Mesodermal cell (in vitro differentiated cells): ENCODE data around the gene LTBP4.
A peak's percentile ranks its signal among the peaks of the same experiment; 100 is the strongest.

ENCODE experiments used
- H3K27ac ChIP-seq: 2 replicates; pipeline ENCODE4 v1.7.0; 2013; ENCODE audit warnings: mild to moderate bottlenecking, low read depth, low read length, moderate library complexity; ENCODE audit not compliant: severe bottlenecking
- H3K36me3 ChIP-seq: 2 replicates; pipeline ENCODE4 v1.7.1; 2013; ENCODE audit warnings: mild to moderate bottlenecking, low read length, moderate library complexity; ENCODE audit not compliant: control insufficient read depth, insufficient read depth
- H3K4me1 ChIP-seq: one replicate; pipeline ENCODE4 v1.7.1; 2013; ENCODE audit warnings: mild to moderate bottlenecking, low read length; ENCODE audit not compliant: insufficient read depth, control insufficient read depth, poor library complexity, severe bottlenecking
- H3K4me3 ChIP-seq: 2 replicates; pipeline ENCODE4 v1.7.0; 2013; ENCODE audit warnings: low read length, control low read depth, mild to moderate bottlenecking; ENCODE audit not compliant: insufficient read depth, poor library complexity, severe bottlenecking; ENCODE audit errors: extremely low read depth
- H3K9me3 ChIP-seq: 2 replicates; pipeline ENCODE4 v1.7.1; 2013; ENCODE audit warnings: mild to moderate bottlenecking, low read length, moderate library complexity; ENCODE audit not compliant: control insufficient read depth
- WGBS, 2 experiments: methylation state at CpG; one replicate each; pipeline ENCODE4 v1.1.5; 2013; ENCODE audit warnings: missing lambda C conversion rate in 2 of 2; ENCODE audit not compliant: insufficient coverage in 2 of 2; 5-methylcytosine and 5-hydroxymethylcytosine counted together

The LTBP4 gene

DNA sequence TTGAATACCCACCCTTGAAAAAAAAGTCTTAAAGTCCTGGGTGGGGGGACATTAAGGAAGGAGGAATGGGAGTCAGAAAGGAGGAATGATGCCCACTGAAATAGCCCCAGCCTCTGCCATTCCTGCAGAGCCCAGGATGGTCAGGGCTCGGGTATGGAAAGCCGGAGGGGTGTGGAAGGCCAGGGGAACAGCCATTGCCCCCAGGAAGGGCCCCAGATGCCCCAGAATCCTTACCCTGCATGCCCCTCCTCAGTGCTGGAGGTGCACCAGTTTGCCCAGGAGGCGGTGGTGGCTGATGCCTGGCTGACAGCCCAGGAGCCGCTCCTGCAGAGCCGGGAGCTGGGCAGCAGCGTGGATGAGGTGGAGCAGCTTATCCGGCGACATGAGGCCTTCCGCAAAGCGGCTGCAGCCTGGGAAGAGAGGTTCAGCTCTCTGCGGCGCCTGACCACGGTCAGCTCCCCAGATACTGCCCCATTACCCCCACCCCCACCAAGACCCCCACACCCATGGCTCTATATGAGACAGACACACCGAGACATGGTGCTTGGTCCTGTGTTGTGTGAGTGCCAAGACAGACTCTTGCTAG is 35.2 kb upstream of the LTBP4 start:
- H3K36me3 ChIP-seq: no peaks in the 10 kb centered on the region
- H3K27ac ChIP-seq: no peak overlapping the region
- H3K4me1 ChIP-seq: peaks cover 2% of the 10 kb centered on the region
- no peak overlapping the region for H3K4me3 ChIP-seq
- H3K9me3 ChIP-seq: no peaks in the 10 kb centered on the region
- WGBS, 2 experiments: 81 to 91% methylated on average over 8 to 9 of the region's 14 CpGs

DNA sequence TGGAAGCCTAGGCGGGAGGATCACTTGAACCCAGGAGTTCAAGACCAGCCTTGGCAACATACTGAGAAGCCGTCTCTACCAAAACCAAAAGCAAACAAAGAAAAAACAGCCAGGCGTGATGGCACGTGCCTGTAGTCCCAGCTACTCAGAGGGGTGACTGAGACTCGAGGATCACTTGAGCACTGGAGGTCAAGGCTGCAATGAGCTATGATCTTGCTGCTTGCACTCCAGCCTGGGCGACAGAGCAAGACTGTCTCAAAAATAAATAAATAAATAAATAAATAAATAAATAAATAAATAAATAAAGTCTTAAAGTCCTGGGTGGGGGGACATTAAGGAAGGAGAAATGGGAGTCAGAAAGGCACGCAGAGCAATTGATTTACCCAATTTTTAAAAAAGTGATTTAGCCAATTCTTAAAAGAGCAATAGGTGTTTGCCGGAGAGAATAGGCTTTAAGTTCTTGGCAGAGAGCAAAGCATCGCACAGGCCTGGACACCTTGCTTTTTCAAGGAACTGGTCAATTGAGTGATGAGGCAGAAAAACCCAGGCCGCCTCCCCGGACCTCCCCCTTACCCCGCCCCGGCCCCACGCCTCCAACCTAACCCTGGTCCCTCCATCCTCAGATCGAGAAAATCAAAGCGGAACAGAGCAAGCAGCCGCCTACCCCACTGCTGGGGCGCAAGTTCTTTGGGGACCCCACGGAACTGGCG is 34.0 kb upstream of the LTBP4 start:
- no peaks in the 10 kb centered on the region for H3K36me3 ChIP-seq
- no peaks in the 10 kb centered on the region for H3K9me3 ChIP-seq
- H3K4me1 ChIP-seq: peaks cover 2% of the 10 kb centered on the region
- 46 to 47% methylated on average over 7 to 8 of the region's 20 CpGs for WGBS, 2 experiments
- H3K4me3 ChIP-seq: peak overlapping the region; percentile 5
- H3K27ac ChIP-seq: no peak overlapping the region

- H3K36me3 ChIP-seq: no peaks in the 10 kb centered on the region
- H3K9me3 ChIP-seq: no peaks in the 10 kb centered on the region
- no peak overlapping the region for H3K27ac ChIP-seq
- peaks cover 2% of the 10 kb centered on the region for H3K4me1 ChIP-seq
- 6 to 12% methylated on average over 42 to 70 of the region's 70 CpGs for WGBS, 2 experiments
- H3K4me3 ChIP-seq: peak overlapping the region; percentile 5
These were observed 33.2 kb upstream of the LTBP4 start for GRCh38 chr19:40567750-40568494.

GRCh38 chr19:40570313-40571004 is 30.7 kb upstream of the LTBP4 start:
- Histone ChIP-seq H3K36me3 (no peaks in the 10 kb centered on the region), H3K27ac (no peak overlapping the region), H3K4me1 (peaks cover 2% of the 10 kb centered on the region), H3K4me3 (peak overlapping the region; percentile 43), H3K9me3 (no peaks in the 10 kb centered on the region)
- WGBS, 2 experiments: 0 to 1% methylated on average over 11 to 34 of the region's 53 CpGs

GRCh38 chr19:40571005-40571318 is 30.2 kb upstream of the LTBP4 start:
- no peaks in the 10 kb centered on the region for H3K9me3 ChIP-seq
- no peaks in the 10 kb centered on the region for H3K36me3 ChIP-seq
- no peak overlapping the region for H3K27ac ChIP-seq
- peaks cover 5% of the 10 kb centered on the region for H3K4me1 ChIP-seq
- no peak overlapping the region for H3K4me3 ChIP-seq
- 51 to 68% methylated on average over 3 of the region's 3 CpGs for whole genome bisulfite sequencing, 2 experiments

GRCh38 chr19:40571831-40572495 is 29.2 kb upstream of the LTBP4 start:
- Histone ChIP-seq H3K36me3 (no peaks in the 10 kb centered on the region), H3K4me3 (no peak overlapping the region), H3K4me1 (peaks cover 7% of the 10 kb centered on the region), H3K9me3 (no peaks in the 10 kb centered on the region), H3K27ac (no peak overlapping the region)
- WGBS, 2 experiments: 86 to 89% methylated on average over 10 of the region's 10 CpGs

GRCh38 chr19:40575326-40575725 is 25.8 kb upstream of the LTBP4 start:
- Histone ChIP-seq H3K4me1 (peaks cover 8% of the 10 kb centered on the region), H3K9me3 (no peaks in the 10 kb centered on the region), H3K4me3 (no peak overlapping the region), H3K36me3 (peaks cover 21% of the 10 kb centered on the region), H3K27ac (no peak overlapping the region)
- WGBS, 2 experiments: 70 to 89% methylated on average over 7 to 10 of the region's 18 CpGs

DNA sequence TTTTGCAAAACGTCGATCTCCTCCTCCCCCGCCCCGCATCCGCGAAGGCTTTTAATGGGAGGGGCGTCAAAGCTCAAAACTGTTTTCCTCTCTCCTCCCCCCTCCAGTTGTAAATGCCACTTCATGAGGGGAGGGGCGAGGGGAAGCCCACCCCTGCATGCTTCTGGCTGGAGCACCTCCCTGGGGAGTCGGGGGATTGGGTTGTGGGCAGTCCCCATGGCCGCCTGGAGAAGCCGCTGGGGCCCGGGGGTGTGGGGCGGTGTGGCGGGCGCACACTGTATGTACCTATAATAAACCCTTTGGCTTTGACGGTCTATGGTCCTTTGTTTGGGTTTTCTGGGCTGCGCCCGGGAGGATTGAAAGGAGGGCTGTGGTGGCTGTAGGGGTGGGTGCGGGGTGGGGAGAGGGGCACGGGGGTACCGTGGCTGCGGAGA is 25.0 kb upstream of the LTBP4 start:
- Histone ChIP-seq H3K9me3 (no peaks in the 10 kb centered on the region), H3K27ac (no peak overlapping the region), H3K4me3 (peak overlapping the region; percentile 74), H3K36me3 (peaks cover 30% of the 10 kb centered on the region), H3K4me1 (peaks cover 8% of the 10 kb centered on the region)
- 0 to 7% methylated on average over 4 to 10 of the region's 22 CpGs for WGBS, 2 experiments

DNA sequence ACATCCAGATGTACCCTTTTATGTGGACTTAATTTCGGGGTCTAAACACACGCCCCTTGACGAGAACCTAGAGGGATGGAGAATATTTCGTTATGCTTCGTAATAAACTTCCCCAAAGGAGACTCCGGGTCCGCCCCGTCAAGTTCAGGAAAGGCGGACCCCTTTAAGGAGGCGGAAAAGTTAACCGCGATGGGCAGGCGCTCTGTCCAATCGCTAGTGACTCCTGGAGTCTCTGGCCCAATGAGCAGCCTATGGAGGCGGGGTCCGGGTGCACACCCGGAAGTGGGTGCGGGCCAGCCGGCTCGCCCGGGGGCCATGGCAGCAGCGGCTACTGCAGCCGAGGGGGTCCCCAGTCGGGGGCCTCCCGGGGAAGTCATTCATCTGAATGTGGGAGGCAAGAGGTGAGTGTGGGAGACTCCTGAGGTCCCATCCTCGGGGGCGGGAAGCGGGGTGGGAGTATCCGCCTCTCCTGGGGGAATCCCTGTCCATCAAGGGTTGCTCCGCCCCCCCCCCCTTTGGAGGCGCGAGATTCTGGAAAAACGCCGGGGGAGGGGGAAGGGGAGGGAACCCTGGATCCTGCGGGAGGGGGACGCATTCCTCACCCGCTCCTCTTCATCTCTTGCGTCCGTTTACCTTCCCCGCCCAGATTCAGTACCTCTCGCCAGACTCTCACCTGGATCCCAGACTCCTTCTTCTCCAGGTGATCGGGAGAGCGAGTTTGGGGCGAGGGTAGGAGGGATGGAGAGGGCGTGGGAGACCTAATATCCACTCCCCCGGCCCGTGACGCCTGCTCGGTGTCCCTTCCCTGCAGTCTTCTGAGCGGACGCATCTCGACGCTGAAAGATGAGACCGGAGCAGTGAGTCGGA is 24.4 kb upstream of the LTBP4 start, which contains the start of gene SHKBP1:
TSS of gene SHKBP1 (plus strand) at position 289 of the 867 bp plus-strand sequence. CDS start at position 316, 27 bp downstream.
- Histone ChIP-seq H3K9me3 (no peaks in the 10 kb centered on the region), H3K4me1 (peaks cover 8% of the 10 kb centered on the region), H3K36me3 (peaks cover 36% of the 10 kb centered on the region), H3K27ac (no peak within 1 kb of the TSS), H3K4me3 (peak within 1 kb of the TSS; percentile 74)
- WGBS, 2 experiments: 0 to 1% methylated on average over 20 to 30 of the region's 55 CpGs
